BJ (cell line): ENCODE data around the gene C17orf113. TPM values are rescaled to one million over a fixed set of nuclear protein-coding genes. Genes with fewer than 3 reads are reported as not detected.

Source experiments
- CTCF ChIA-PET: fragments of 350-600 bp; formaldehyde crosslinking; extraction: SDS; loops from one replicate; lab custom pipeline; 2021; ENCODE audit warnings: antibody characterized with exemption, inconsistent platforms; lab: Yijun Ruan, JAX
- POLR2A ChIA-PET: fragments of 300-600 bp; sonication (Branson Sonifier 250); formaldehyde crosslinking; extraction: SDS; loops from one replicate; lab custom pipeline; 2021; ENCODE audit warnings: antibody characterized with exemption; lab: Charles Lee
- DNase-seq: peaks from one replicate; pipeline ENCODE4 v3.0.0-alpha.2; 2011; ENCODE audit warnings: low read depth
- H3K27me3 ChIP-seq: 2 replicates; pipeline ENCODE4 v1.6.0; 2011; ENCODE audit warnings: low read length; ENCODE audit not compliant: control insufficient read depth, insufficient read depth
- H3K36me3 ChIP-seq: 2 replicates; pipeline ENCODE4 v1.5.1; 2011; ENCODE audit warnings: low read length; ENCODE audit not compliant: control insufficient read depth, insufficient read depth
- H3K4me3 ChIP-seq: 2 replicates; pipeline ENCODE4 v1.5.1; 2011; ENCODE audit warnings: low read depth, mild to moderate bottlenecking, control low read depth, low read length
- polyA plus RNA-seq: library from polyadenylated mRNA; depleted of rRNA; stranded (reverse); fragments of >200 nt; gene quantifications from 2 replicates; pipeline ENCODE4 v1.2.3, GENCODE V29; 2011
- TF ChIP-seq, protein P1 (sequence below): IDR thresholded peaks from 2 replicates; pipeline ENCODE4 v1.5.1; 2011; ENCODE audit warnings: low read depth, mild to moderate bottlenecking, control low read depth, inconsistent platforms, low read length, moderate library complexity; ENCODE audit not compliant: insufficient read depth

The C17orf113 gene
- polyA plus RNA-seq, 1 experiment = 0.11 TPM

DNA sequence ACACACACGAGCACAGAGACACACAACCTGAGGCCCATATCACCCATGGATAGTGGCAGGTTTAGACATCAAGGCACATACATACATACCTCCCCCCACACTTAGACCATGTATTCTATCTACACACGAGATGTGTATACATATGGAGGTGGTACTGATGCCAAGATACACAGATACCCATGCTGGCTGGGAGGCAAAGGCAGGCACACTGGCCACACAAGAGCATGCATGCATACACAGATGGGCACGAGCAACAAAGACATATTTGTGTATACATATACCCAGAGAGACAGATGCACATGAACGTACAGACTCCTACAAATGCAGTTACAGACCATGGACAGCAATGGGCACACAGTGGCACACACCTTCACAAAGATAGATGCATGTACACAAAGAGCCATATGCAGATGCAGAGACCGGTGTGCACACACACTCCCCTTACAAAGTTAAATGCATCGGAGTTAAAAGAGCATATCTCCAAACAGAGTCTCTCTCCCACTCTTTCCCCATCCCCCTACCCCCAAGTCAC, 2.0 kb upstream of the C17orf113 start:
- CTCF ChIA-PET = interaction anchor here (1.7 kb wide), 2 partner anchors 15 to 16 kb away, joined by 3 to 6 read pairs; no protein-coding TSS in a partner anchor
- TF ChIP-seq, protein P1, sequence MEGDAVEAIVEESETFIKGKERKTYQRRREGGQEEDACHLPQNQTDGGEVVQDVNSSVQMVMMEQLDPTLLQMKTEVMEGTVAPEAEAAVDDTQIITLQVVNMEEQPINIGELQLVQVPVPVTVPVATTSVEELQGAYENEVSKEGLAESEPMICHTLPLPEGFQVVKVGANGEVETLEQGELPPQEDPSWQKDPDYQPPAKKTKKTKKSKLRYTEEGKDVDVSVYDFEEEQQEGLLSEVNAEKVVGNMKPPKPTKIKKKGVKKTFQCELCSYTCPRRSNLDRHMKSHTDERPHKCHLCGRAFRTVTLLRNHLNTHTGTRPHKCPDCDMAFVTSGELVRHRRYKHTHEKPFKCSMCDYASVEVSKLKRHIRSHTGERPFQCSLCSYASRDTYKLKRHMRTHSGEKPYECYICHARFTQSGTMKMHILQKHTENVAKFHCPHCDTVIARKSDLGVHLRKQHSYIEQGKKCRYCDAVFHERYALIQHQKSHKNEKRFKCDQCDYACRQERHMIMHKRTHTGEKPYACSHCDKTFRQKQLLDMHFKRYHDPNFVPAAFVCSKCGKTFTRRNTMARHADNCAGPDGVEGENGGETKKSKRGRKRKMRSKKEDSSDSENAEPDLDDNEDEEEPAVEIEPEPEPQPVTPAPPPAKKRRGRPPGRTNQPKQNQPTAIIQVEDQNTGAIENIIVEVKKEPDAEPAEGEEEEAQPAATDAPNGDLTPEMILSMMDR = no peak
- peaks cover 43% of the 10 kb centered on the region for H3K27me3 ChIP-seq
- no peaks in the 10 kb centered on the region for H3K36me3 ChIP-seq
- H3K4me3 ChIP-seq = no peak overlapping the region
- DNase-seq = no peak
- POLR2A ChIA-PET = no interaction called here

DNA sequence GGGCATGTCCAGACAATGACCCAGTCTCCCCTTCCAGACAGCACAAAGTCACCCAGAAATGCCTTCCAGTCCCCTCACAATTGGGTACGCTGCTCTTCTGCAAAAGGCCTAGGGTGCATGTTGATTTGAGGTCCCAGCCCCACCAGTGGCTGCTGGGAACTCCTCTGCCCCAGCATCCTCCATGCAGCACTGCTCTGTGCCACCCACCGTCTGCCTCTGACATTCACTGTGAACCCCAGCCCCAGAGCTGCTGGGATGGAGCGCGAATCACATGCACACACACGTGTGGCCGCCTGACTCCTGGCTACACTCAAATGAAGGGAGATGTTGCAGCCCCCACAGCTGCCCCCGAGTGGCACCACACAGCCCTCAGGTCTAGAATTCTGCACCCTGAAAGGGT, 1.2 kb upstream of the C17orf113 start:
- ChIA-PET POLR2A (no interaction called here), CTCF (interaction anchor here (0.8 to 1.7 kb wide), 5 partner anchors 11 to 60 kb away, joined by 3 to 6 read pairs (median 4); no protein-coding TSS in a partner anchor)
- peaks cover 43% of the 10 kb centered on the region for H3K27me3 ChIP-seq
- no peak for DNase-seq
- no peaks in the 10 kb centered on the region for H3K36me3 ChIP-seq
- H3K4me3 ChIP-seq = no peak overlapping the region
- TF ChIP-seq, protein P1 = no peak

DNA sequence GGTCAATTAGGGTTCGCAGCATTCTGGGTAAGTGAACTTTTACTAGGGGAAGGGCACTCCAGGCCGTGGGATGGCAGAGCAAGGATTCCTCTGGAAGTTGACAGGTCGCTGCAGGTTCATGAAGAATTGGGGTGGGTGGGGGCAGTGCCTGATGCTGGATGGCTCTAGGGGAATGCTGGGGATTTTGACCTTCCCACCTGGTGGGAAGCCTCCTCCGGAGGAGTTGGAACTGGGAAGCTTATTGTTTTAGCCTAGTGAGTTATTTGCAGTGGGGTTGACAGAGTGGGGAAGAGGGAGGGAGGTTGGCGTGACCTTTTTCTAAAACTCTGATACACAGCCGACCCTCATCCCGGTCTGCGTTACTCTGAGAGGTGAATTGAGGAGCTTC, 606 bp upstream of the C17orf113 start:
- ChIA-PET POLR2A (no interaction called here), CTCF (interaction anchor here (0.7 to 1.7 kb wide), 6 partner anchors 10 to 61 kb away, joined by 3 to 6 read pairs (median 4); no protein-coding TSS in a partner anchor)
- Histone ChIP-seq H3K27me3 (peaks cover 43% of the 10 kb centered on the region), H3K36me3 (no peaks in the 10 kb centered on the region), H3K4me3 (peak overlapping the region; percentile 21; the same call in 1 of the 2 replicates)
- DNase-seq = no peak
- TF ChIP-seq, protein P1 = no peak

DNA sequence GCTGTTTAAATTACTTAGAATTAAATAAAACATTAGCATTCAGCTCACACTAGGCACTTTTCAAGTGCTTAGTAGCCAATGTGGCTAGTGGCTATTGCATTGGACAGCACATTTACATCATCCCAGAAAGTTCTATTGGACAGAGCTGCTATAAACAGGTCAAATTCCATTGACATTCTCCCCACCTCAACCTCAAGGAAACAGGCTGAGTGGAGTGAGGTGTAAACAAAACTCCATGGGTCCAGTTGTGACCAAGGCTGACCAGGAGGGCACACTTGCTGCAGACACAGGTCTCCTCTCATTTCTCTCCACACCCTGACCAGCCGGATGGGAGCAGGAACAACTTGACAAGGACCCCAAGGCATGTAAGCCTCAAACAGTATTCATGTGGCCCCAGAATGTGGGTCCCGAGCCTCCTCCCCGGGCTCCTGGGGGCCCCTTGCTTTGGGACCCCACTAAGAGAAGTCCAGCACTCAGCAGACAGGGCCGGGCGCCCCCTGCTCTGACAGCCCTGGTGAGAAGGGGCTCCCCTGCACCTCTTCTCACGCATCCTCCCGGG, 488 bp downstream of the C17orf113 start:
- peak overlapping the region; percentile 46 for H3K4me3 ChIP-seq
- peaks cover 38% of the 10 kb centered on the region for H3K27me3 ChIP-seq
- no peak for DNase-seq
- TF ChIP-seq, protein P1 = no peak
- POLR2A ChIA-PET = no interaction called here
- CTCF ChIA-PET = interaction anchor here (1.0 to 1.6 kb wide), 5 partner anchors 18 to 85 kb away, joined by 3 to 6 read pairs (median 4); partner anchors contain the start of gene CNP
- no peaks in the 10 kb centered on the region for H3K36me3 ChIP-seq

DNA sequence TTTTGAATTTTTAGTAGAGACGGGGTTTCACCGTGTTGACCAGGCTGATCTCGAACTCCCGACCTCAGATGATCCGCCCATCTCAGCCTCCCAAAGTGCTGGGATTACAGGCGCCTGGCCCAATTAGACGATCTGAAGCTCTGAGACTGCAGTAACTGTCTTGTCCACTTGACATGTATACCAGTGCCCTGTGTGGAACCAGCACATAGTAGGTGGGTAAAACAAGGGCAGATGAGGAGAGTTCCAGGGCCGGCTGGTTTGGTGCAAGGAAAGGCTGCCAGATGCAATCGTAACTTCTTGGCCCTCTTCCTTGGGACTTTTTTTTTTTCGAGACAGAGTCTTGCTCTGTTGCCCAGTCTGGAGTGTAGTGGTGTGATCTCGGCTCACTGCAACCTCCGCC, 3.1 kb downstream of the C17orf113 start:
- Histone ChIP-seq H3K36me3 (no peaks in the 10 kb centered on the region), H3K27me3 (peaks cover 21% of the 10 kb centered on the region), H3K4me3 (no peak overlapping the region)
- CTCF ChIA-PET = interaction anchor here (0.7 kb wide), 1 partner anchor 383 kb away, joined by 3 read pairs; no protein-coding TSS in a partner anchor
- TF ChIP-seq, protein P1 = no peak
- POLR2A ChIA-PET = no interaction called here
- no peak for DNase-seq
